NCI-H2171 (cell line): ENCODE measurements around the gene LDLRAD3.
A peak's percentile ranks its signal among the peaks of the same experiment; 100 is the strongest.
"Not testable (repeated sequence)": the region's sequence is repeated elsewhere in the genome, so short reads cannot be mapped to it uniquely, and the experiment has no call there.

Experiments
- DNase-seq: peaks from one replicate; lab custom pipeline; 2025; lab: John Stamatoyannopoulos, UW

LDLRAD3 gene

GRCh38 chr11:35943713-35944502 is at the start of gene LDLRAD3:
Gene LDLRAD3 (plus strand): TSS chr11:35944062. CDS start chr11:35944099, 37 bp downstream.
- peak; percentile 82 for DNase-seq

- DNase-seq = no peak
Measured at GRCh38 chr11:35897019-35897418, 46.8 kb upstream of the LDLRAD3 start.

- no peak for DNase-seq
Measured at GRCh38 chr11:35902961-35903360, 40.9 kb upstream of the LDLRAD3 start.

GRCh38 chr11:35905646-35906276 is 38.1 kb upstream of the LDLRAD3 start:
- no peak for DNase-seq

- DNase-seq = no peak
Measured at GRCh38 chr11:35906277-35906661, 37.6 kb upstream of the LDLRAD3 start.

- DNase-seq = no peak
Measured at GRCh38 chr11:35906681-35907080, 37.2 kb upstream of the LDLRAD3 start.

- DNase-seq = no peak
Measured at GRCh38 chr11:35907648-35908431, 36.0 kb upstream of the LDLRAD3 start.

- not testable (repeated sequence) for DNase-seq
Measured at GRCh38 chr11:35908432-35908771, 35.5 kb upstream of the LDLRAD3 start.

GRCh38 chr11:35909511-35910265 is 34.2 kb upstream of the LDLRAD3 start:
- DNase-seq = no peak

- DNase-seq = no peak
Measured at GRCh38 chr11:35911013-35911412, 32.8 kb upstream of the LDLRAD3 start.

GRCh38 chr11:35911616-35912165 is 32.2 kb upstream of the LDLRAD3 start:
- no peak for DNase-seq

- not testable (repeated sequence) for DNase-seq
Measured at GRCh38 chr11:35912436-35912835, 31.4 kb upstream of the LDLRAD3 start.

- peak; percentile 42 for DNase-seq
Measured at GRCh38 chr11:35912883-35913624, 30.8 kb upstream of the LDLRAD3 start.

GRCh38 chr11:35914816-35915215 is 29.0 kb upstream of the LDLRAD3 start:
- no peak for DNase-seq

- DNase-seq = no peak
Measured at GRCh38 chr11:35916270-35916669, 27.6 kb upstream of the LDLRAD3 start.

- DNase-seq = no peak
Measured at GRCh38 chr11:35917676-35918075, 26.2 kb upstream of the LDLRAD3 start.

GRCh38 chr11:35918716-35919115 is 25.1 kb upstream of the LDLRAD3 start:
- DNase-seq = no peak

- DNase-seq = peak; percentile 48
Measured at GRCh38 chr11:35919244-35919643, 24.6 kb upstream of the LDLRAD3 start.

GRCh38 chr11:35923452-35923851 is 20.4 kb upstream of the LDLRAD3 start:
- no peak for DNase-seq

GRCh38 chr11:35924811-35925210 is 19.1 kb upstream of the LDLRAD3 start:
- no peak for DNase-seq

GRCh38 chr11:35927104-35927503 is 16.8 kb upstream of the LDLRAD3 start:
- no peak for DNase-seq
